NCI-H187 (cell line): Measurements from ENCODE around the gene CLDN8.

Experiments used
- DNase-seq, 2 experiments: peaks; one replicate each; lab custom pipeline; 2025; lab: John Stamatoyannopoulos, UW

The CLDN8 gene

GRCh38 chr21:30206551-30207251 is 9.2 kb downstream of the CLDN8 start:
- no peak for DNase-seq

- no peak for DNase-seq
Measured at GRCh38 chr21:30200000-30200399, 15.9 kb downstream of the CLDN8 start.

- DNase-seq = no peak
Measured at GRCh38 chr21:30194701-30195299, 21.1 kb downstream of the CLDN8 start.

- no peak for DNase-seq
Measured at GRCh38 chr21:30193201-30193600, 22.7 kb downstream of the CLDN8 start.

GRCh38 chr21:30190554-30190953 is 25.3 kb downstream of the CLDN8 start:
- DNase-seq = no peak

GRCh38 chr21:30189773-30190172 is 26.1 kb downstream of the CLDN8 start:
- DNase-seq = no peak

- no peak for DNase-seq
Measured at GRCh38 chr21:30186242-30186641, 29.7 kb downstream of the CLDN8 start.

GRCh38 chr21:30168086-30168485 is 47.8 kb downstream of the CLDN8 start:
- DNase-seq = no peak

- DNase-seq = no peak
Measured at GRCh38 chr21:30166705-30167104, 49.2 kb downstream of the CLDN8 start, which contains the start of gene CLDN17. Gene CLDN17, minus strand, starts transcription at chr21:30166805. Its CDS starts 188 bp downstream, at chr21:30166617.

GRCh38 chr21:30166171-30166570 is 49.7 kb downstream of the CLDN8 start:
- no peak for DNase-seq

- DNase-seq = no peak
Measured at GRCh38 chr21:30164796-30165195, 51.1 kb downstream of the CLDN8 start.
